Skeletal muscle satellite cell (primary cell): ENCODE measurements around the gene RLN3.

Source experiments
- H3K27me3 ChIP-seq: 2 replicates; pipeline ENCODE4 v1.7.0; 2013; ENCODE audit warnings: low read length; ENCODE audit not compliant: control insufficient read depth, insufficient read depth
- H3K36me3 ChIP-seq: 2 replicates; pipeline ENCODE4 v1.7.0; 2013; ENCODE audit warnings: mild to moderate bottlenecking, control low read depth, low read length; ENCODE audit not compliant: insufficient read depth
- H3K4me1 ChIP-seq: 2 replicates; pipeline ENCODE4 v1.7.0; 2013; ENCODE audit warnings: low read length; ENCODE audit not compliant: control insufficient read depth, insufficient read depth
- H3K4me2 ChIP-seq: 2 replicates; pipeline ENCODE4 v1.7.0; 2013; ENCODE audit warnings: mild to moderate bottlenecking, low read length
- H3K4me3 ChIP-seq: 2 replicates; pipeline ENCODE4 v1.7.0; 2013; ENCODE audit warnings: low read length
- H3K9ac ChIP-seq: 2 replicates; pipeline ENCODE4 v1.7.0; 2013; ENCODE audit warnings: mild to moderate bottlenecking, low read depth, low read length, moderate library complexity
- H3K9me3 ChIP-seq: replicated peaks from 2 replicates; pipeline ENCODE4 v1.7.0; 2013; ENCODE audit warnings: mild to moderate bottlenecking, control low read depth, low read length

The RLN3 gene

DNA sequence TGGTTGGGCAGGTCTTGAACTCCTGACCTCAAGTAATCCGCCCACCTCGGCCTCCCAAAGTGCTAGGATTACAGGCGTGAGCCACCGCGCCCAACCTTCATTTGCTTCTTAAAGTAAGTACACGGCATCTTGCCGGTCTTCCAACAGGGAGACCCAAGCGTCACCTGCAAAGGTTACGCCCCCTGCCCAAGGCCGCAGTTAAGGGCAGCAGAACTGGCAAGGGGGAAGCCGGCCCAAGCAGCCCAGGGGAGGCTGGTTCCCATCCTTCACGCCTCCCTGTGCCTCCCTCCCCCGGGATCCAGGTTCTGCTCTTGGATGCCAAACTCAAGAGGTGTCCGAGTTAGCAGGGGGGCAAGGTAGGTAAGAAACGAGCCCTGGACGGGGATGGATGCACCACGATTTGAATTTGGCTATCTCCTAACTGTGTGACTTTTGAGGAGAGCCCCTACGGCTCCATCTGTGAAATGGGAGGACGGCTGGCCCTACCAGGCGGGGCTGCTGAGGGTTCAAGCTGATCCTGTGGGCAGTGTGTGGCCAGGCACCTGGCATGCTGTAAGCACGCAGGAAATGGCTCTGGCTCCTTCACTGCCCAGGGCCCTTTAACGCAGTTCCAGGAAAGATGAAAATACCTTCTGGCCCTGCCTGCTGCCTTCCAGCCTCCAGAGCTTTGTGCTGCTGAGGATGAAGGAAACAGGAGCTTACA, 30.9 kb upstream of the RLN3 start:
- Histone ChIP-seq H3K4me2 (no peak overlapping the region), H3K36me3 (peaks cover 23% of the 10 kb centered on the region), H3K4me1 (peaks cover 3% of the 10 kb centered on the region), H3K4me3 (no peak overlapping the region), H3K27me3 (no peaks in the 10 kb centered on the region), H3K9me3 (peaks cover 10% of the 10 kb centered on the region), H3K9ac (no peak overlapping the region)

- Histone ChIP-seq H3K4me1 (peaks cover 6% of the 10 kb centered on the region), H3K9ac (no peak overlapping the region), H3K4me2 (no peak overlapping the region), H3K27me3 (no peaks in the 10 kb centered on the region), H3K4me3 (no peak overlapping the region), H3K9me3 (peaks cover 10% of the 10 kb centered on the region), H3K36me3 (peaks cover 19% of the 10 kb centered on the region)
Measured at GRCh38 chr19:13997631-13997962, 30.4 kb upstream of the RLN3 start.

- Histone ChIP-seq H3K9ac (no peak overlapping the region), H3K9me3 (peaks cover 10% of the 10 kb centered on the region), H3K27me3 (no peaks in the 10 kb centered on the region), H3K4me3 (no peak overlapping the region), H3K4me1 (peaks cover 14% of the 10 kb centered on the region), H3K36me3 (peaks cover 18% of the 10 kb centered on the region), H3K4me2 (no peak overlapping the region)
Measured at GRCh38 chr19:13998426-13998825, 29.5 kb upstream of the RLN3 start.

DNA sequence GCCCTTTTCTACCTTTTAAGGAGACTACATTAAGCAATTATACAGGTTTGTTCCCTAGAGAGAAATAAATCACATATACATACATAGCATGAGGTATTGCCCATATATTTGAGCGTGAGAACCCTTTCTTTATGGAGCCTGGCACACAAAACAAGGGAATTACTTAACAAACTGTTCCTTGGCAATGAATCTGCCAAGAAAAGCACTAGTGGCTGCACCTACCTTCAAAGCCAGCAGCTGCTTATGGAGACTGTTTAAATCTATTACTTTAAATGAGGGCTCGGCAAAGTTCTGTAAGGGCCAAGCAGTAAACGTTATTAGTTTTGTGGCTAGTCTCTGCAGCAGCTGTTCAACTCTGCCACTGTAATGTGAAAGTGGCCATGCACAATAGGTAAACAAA, 28.9 kb upstream of the RLN3 start:
- H3K36me3 ChIP-seq, result peaks cover 18% of the 10 kb centered on the region
- H3K9ac ChIP-seq, result no peak overlapping the region
- no peak overlapping the region for H3K4me3 ChIP-seq
- H3K4me1 ChIP-seq, result peaks cover 17% of the 10 kb centered on the region
- H3K9me3 ChIP-seq, result peaks cover 10% of the 10 kb centered on the region
- H3K4me2 ChIP-seq, result no peak overlapping the region
- H3K27me3 ChIP-seq, result no peaks in the 10 kb centered on the region

DNA sequence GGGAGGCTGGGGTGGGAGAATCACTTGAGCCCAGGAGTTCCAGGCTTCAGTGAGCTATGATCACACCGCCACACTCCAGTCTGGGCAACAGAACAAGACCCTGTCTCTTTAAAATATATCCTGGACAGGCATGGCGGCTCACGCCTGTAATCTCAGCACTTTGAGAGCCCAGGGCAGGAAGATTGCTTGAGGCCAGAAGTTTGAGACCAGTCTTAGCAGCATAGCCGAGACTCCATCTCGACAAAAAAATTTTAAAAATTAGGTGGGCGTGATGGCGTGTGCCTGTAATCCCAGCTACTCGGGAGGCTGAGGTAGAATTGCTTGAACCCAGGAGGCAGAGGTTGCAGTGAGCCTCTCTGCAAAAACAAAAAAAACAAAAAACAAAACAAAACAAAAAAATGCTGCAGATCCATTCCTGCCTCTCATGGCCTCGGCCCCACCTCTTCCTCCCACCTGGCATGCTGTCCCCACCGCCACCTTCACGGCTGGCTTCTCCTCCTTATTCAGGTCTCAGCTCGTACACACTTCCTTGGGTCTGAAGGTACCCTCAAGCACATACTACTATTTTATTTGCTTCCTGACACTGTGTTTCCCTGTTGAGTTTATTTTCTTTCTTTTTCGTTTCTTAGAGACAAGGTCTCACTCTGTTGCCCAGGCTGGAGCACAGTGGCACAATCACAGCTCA, 27.1 kb upstream of the RLN3 start:
- Histone ChIP-seq H3K4me3 (no peak overlapping the region), H3K4me1 (peaks cover 21% of the 10 kb centered on the region), H3K9me3 (peaks cover 10% of the 10 kb centered on the region), H3K27me3 (no peaks in the 10 kb centered on the region), H3K4me2 (no peak overlapping the region), H3K36me3 (peaks cover 18% of the 10 kb centered on the region), H3K9ac (no peak overlapping the region)

DNA sequence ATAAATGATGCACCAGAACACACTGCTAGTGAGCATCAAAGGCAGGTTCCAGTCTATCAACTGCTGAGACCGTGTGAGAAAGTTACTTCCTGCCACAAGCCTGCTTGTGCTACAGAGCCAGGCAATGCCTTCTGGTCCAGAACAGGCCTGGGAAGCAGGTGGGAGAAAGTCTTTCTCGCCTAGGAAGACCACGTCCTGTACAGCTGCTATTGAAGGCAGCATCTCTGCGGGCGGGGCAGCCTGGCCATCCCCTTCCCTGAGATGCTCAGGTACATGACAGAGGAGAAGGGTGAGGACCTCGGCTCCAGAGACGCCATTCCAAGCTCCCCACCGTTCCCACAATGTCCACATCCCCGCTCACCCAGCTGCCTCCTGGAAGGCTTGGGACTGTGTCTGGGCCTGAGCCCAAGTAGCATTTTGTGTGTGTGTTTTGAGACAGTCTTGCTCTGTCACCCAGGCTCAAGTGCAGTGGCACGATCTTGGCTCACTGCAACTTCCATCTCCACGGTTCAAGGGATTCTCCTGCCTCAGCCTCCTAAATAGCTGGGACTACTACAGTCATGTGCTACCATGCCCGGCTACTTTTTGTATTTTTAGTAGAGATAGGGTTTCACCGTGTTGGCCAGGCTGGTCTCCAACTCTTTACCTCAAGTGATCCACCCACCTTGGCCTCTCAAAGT, 25.2 kb upstream of the RLN3 start:
- peaks cover 25% of the 10 kb centered on the region for H3K4me1 ChIP-seq
- H3K9me3 ChIP-seq, result peaks cover 10% of the 10 kb centered on the region
- peak overlapping the region; percentile 12 for H3K4me2 ChIP-seq
- no peaks in the 10 kb centered on the region for H3K27me3 ChIP-seq
- no peak overlapping the region for H3K9ac ChIP-seq
- peaks cover 15% of the 10 kb centered on the region for H3K36me3 ChIP-seq
- H3K4me3 ChIP-seq, result no peak overlapping the region

DNA sequence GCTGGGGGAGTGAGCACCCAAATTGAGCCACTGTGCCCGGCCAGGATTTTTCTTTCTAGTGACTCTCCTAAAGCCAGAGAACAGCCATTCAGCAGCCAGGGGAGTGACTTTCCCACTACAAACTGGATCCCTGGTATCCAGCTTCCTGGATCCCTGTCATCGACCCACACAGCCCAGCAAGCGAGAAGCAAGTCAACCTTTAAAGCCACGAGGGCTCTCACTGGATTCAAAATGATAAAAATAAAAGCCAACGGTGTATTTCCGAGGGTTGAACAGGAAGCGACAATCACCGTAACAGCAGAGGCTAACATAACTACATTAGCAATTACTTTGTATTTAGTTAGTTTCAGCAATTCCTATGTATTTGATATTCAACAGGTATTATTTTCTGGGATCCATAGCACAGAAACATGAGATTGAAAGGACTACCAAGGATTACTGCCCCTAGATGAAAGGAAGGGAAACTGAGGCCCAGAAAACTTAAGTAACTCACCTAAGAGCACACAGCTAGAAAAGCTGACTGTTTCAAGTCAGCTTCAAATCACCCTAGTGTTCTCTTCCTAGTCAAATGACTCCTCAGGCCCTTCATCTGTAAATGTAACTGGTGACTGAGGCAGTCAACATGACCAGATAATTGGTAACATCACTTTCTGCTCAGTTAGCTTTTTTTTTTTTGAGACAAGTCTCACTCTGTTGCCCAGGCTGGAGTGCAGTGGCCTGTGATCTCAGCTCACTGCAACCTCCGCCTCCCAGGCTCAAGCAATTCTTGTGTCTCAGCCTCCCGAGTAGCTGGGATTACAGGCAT, 24.5 kb upstream of the RLN3 start:
- Histone ChIP-seq H3K27me3 (no peaks in the 10 kb centered on the region), H3K4me1 (peaks cover 25% of the 10 kb centered on the region), H3K9me3 (peaks cover 10% of the 10 kb centered on the region), H3K36me3 (peaks cover 8% of the 10 kb centered on the region), H3K4me2 (peak overlapping the region; percentile 12), H3K4me3 (no peak overlapping the region), H3K9ac (no peak overlapping the region)

GRCh38 chr19:14004619-14005348, 23.2 kb upstream of the RLN3 start:
- no peaks in the 10 kb centered on the region for H3K36me3 ChIP-seq
- peak overlapping the region; percentile 73 for H3K4me2 ChIP-seq
- H3K9ac ChIP-seq, result peak overlapping the region; percentile 1
- H3K4me3 ChIP-seq, result peak overlapping the region; percentile 84
- H3K9me3 ChIP-seq, result no peaks in the 10 kb centered on the region
- H3K4me1 ChIP-seq, result peaks cover 25% of the 10 kb centered on the region
- no peaks in the 10 kb centered on the region for H3K27me3 ChIP-seq

- Histone ChIP-seq H3K9ac (peak overlapping the region; percentile 95), H3K27me3 (no peaks in the 10 kb centered on the region), H3K4me2 (peak overlapping the region; percentile 73), H3K36me3 (no peaks in the 10 kb centered on the region), H3K4me1 (peaks cover 25% of the 10 kb centered on the region), H3K4me3 (peak overlapping the region; percentile 84), H3K9me3 (no peaks in the 10 kb centered on the region)
Measured at GRCh38 chr19:14005349-14006084, 22.4 kb upstream of the RLN3 start.

DNA sequence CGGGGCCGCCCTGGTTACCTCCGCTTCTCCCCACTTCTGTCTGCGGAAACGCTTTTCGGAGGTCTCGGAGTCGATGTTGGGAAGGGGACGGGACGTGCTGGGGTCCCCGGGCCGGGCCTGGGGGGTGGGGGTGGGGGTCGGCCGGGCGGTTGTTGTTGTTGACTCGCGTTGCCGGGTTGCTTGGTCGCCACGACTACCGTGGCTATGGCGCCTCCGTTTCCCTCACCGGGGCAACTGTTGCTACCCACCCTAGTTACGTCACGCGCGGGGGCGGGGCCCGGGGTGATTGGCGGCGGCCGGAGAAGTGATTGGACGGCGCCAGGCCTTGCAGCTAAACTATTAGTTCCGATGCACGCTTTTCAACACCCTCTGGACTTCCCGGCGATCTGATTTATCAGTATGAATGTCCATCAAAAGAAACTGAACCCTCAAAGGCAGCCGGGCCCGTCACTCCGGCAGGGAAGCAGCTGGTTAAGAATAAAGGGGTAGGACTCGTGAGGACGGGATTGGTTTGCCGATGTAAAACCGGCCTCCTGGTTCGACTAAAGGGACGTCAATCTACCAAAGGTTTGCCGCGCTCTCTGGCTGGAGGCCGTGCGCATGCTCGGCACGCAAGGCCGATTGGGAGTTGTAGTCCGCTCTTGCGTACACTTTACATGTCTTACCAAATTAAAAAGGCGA, 21.7 kb upstream of the RLN3 start, which contains the start of gene RFX1:
Gene RFX1 (minus strand): TSS at position 236 of the 681 bp plus-strand sequence. CDS start 12,477 bp downstream, outside the sequence.
- Histone ChIP-seq H3K4me3 (peak within 1 kb of the TSS; percentile 84), H3K9me3 (no peaks in the 10 kb centered on the region), H3K36me3 (no peaks in the 10 kb centered on the region), H3K9ac (peak within 1 kb of the TSS; percentile 95), H3K4me1 (peaks cover 25% of the 10 kb centered on the region), H3K4me2 (peak within 1 kb of the TSS; percentile 85), H3K27me3 (no peaks in the 10 kb centered on the region)
